A172 (cell line): Measurements from ENCODE around the gene ABLIM2. TPM values are rescaled to one million over a fixed set of nuclear protein-coding genes. Genes with fewer than 3 reads are reported as not detected.
"Not testable (repeated sequence)": the region's sequence is repeated elsewhere in the genome, so short reads cannot be mapped to it uniquely, and the experiment has no call there.

Source experiments
- DNase-seq: peaks from one replicate; pipeline ENCODE4 v3.0.0-alpha.2; 2015; ENCODE audit warnings: low spot score
- total RNA-seq: library from RNA; depleted of rRNA; stranded (reverse); fragments of >200 nt; shearing (Covaris generic); gene quantifications from 2 replicates; pipeline ENCODE4 v1.2.3, GENCODE V29; 2014

Gene ABLIM2
- total RNA-seq, 1 experiment from 2014 or later: 5.1 TPM

GRCh38 chr4:8157496-8157895 is 1.1 kb downstream of the ABLIM2 start:
- DNase-seq: no peak

- no peak for DNase-seq
Observed at GRCh38 chr4:8156617-8157016, 2.0 kb downstream of the ABLIM2 start.

GRCh38 chr4:8155660-8156421 is 2.8 kb downstream of the ABLIM2 start:
- no peak for DNase-seq

- DNase-seq: no peak
Observed at GRCh38 chr4:8155048-8155447, 3.6 kb downstream of the ABLIM2 start.

GRCh38 chr4:8153441-8153840 is 5.2 kb downstream of the ABLIM2 start:
- DNase-seq: no peak

GRCh38 chr4:8152865-8153257 is 5.8 kb downstream of the ABLIM2 start:
- no peak for DNase-seq

- DNase-seq: no peak
Observed at GRCh38 chr4:8152090-8152864, 6.3 kb downstream of the ABLIM2 start.

GRCh38 chr4:8151165-8151650 is 7.4 kb downstream of the ABLIM2 start:
- DNase-seq: no peak

- no peak for DNase-seq
Observed at GRCh38 chr4:8150152-8151090, 8.2 kb downstream of the ABLIM2 start.

- DNase-seq: no peak
Observed at GRCh38 chr4:8149664-8150063, 8.9 kb downstream of the ABLIM2 start.

GRCh38 chr4:8148785-8149435 is 9.7 kb downstream of the ABLIM2 start:
- no peak for DNase-seq

GRCh38 chr4:8148159-8148558 is 10.5 kb downstream of the ABLIM2 start:
- no peak for DNase-seq

GRCh38 chr4:8147231-8147970 is 11.2 kb downstream of the ABLIM2 start:
- no peak for DNase-seq

GRCh38 chr4:8146157-8146556 is 12.5 kb downstream of the ABLIM2 start:
- DNase-seq: no peak

- DNase-seq: no peak
Observed at GRCh38 chr4:8144359-8144758, 14.3 kb downstream of the ABLIM2 start.

GRCh38 chr4:8143392-8144140 is 15.0 kb downstream of the ABLIM2 start:
- no peak for DNase-seq

GRCh38 chr4:8142556-8142955 is 16.1 kb downstream of the ABLIM2 start:
- DNase-seq: no peak

GRCh38 chr4:8141935-8142334 is 16.7 kb downstream of the ABLIM2 start:
- no peak for DNase-seq

GRCh38 chr4:8140915-8141314 is 17.7 kb downstream of the ABLIM2 start:
- DNase-seq: no peak

- DNase-seq: not testable (repeated sequence)
Observed at GRCh38 chr4:8139726-8140125, 18.9 kb downstream of the ABLIM2 start.
